Putamen (tissue), 1 donor: Measurements from ENCODE around the gene PRDM11.
"Not testable (repeated sequence)": the region's sequence is repeated elsewhere in the genome, so short reads cannot be mapped to it uniquely, and the experiment has no call there.

ENCODE experiments used
- DNase-seq: peaks from one replicate; pipeline ENCODE4 v3.0.0-alpha.2; 2016; ENCODE audit warnings: low spot score

The PRDM11 gene

DNA sequence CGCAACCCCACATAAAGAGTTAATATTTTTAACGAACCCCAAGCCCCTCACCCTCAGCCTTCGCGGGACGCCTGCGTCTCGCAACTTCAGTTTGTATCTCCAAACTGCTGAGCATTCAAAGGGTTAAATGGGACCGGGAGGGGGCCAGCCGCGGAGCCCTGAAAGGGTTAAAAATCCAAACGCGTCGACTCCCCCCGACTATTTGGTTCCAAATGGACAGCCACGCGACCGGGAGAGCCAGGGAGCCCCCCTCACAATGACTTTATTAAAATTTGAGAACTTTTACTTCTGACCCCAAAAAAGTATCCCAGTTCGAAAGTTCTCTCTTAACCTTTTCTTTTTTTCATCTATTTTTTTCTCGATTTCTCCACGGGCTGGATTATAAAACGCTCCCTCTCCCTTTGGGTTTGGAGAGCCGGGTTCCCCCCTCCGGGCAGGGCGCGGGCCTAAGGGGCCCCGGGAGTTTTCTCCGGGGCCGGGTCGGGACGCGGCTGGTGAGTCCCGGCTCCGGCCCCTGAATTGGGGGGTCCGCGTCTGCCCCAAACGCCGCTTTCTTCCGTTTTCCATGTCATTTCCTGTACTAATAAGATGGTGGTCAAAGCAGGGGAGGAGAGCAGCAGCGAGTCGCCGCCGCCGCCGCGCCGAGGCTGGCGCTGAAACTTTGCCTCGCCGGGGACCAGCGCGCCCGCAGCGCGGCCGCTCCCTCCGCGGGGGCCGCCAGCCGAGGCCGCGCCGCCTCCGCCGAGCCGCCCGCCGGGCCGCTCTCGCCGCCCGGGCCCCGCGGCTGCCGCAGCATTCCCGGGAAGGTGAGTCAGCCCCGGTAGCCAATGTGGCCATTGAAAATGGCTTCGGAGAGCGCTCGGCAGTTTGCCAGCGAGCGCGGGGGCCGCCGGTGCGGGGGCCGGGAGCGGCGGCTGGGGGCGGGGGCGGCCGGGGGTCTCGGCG is at the start of gene PRDM11:
TSS of gene PRDM11 (plus strand) at position 568 of the 945 bp plus-strand sequence. CDS start 35,128 bp downstream, outside the sequence.
- peak; percentile 52 for DNase-seq

DNA sequence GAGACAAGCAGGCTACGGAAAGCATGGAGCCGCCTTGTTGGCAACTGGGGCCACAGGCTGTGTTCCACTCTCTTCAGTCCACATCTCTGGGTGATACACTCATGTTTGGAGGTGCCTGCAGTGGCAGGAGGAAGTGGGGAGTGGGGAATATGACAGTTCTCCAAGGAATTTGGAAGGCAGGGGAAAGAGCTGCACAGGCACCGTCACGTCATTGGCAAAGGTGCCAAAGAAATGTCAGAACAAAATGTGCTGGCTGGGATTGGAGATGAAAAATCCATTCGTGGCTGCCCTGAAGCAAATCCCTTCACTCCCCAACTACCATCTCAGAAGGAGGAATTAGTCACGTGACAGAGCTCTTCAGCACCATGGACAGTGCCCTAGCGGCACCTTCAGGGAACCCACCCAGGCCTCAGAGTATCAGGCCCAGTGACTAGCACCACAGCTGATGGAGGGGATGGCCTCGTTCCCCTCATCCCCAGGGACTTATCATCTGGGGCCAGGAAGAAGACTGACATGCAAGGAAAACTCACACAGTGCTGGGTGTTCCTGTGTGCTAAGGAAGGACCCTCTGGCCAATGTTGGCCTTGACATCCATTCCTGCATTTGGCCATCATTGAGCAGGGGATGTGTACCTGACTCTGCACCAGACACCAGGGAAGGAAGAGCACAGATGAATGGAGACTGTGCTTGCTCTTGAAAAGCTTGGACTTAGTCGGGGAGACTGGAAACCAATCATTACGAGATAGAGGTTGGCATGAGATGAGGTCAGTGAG is 48.5 kb upstream of the PRDM11 start:
- DNase-seq = no peak

DNA sequence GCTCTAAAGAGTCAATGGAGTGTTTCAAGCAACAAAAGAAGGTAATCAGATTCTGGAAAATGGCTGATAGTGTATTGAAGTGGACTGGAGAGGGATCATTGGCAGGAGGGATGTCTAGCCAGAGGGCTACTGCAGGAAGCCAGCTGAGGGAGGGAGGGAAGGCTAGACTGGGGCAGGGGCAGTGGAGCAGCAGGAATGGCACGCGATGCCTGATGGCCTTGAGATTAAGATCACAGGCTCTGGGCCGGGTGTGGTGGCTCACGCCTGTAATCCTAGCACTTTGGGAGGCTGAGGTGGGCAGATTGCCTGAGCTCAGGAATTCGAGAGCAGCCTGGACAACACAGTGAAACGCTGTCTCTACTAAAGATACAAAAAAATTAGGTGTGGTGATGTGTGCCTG is 47.5 kb upstream of the PRDM11 start:
- no peak for DNase-seq

DNA sequence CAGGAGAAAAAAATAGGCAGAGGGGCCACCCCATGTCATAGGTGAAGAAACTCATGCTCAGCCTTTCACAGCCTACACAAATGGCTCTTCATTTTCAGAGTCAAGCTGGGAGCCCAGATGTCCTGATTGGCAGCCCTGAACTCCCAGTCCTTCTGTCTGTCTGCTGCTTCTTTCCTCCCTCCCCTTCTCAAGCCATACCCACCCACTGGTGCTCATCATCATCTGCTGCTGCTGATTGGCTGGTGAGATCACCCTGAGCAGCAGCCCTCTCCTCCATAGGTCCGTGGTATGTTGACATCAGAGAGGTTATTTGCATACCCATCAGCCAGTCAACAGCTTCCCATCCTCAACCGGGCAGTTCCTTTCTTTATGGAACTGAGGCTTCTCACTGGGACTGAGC is 46.1 kb upstream of the PRDM11 start:
- no peak for DNase-seq

DNA sequence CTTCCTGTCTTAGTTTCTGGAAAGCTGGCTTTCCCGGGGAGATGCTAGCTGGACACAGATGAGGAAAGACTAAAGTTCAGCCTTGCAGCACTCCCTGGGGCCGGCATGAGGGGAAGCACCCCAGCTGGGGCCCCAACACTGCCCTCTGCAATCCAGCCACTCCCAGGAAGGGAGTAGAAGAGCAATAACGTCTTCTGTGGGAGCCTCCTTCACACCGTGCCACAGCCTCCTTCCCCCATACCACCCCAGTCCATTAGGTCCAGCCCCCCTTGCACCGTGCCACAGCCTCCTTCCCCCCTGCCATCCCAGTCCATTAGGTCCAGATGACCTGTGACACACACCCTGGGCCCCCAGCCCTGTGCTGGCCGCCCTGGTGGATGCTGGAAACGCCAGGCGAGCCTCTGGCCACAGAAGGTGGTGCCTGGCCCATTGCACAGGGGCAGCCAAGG is 44.1 kb upstream of the PRDM11 start:
- no peak for DNase-seq

DNA sequence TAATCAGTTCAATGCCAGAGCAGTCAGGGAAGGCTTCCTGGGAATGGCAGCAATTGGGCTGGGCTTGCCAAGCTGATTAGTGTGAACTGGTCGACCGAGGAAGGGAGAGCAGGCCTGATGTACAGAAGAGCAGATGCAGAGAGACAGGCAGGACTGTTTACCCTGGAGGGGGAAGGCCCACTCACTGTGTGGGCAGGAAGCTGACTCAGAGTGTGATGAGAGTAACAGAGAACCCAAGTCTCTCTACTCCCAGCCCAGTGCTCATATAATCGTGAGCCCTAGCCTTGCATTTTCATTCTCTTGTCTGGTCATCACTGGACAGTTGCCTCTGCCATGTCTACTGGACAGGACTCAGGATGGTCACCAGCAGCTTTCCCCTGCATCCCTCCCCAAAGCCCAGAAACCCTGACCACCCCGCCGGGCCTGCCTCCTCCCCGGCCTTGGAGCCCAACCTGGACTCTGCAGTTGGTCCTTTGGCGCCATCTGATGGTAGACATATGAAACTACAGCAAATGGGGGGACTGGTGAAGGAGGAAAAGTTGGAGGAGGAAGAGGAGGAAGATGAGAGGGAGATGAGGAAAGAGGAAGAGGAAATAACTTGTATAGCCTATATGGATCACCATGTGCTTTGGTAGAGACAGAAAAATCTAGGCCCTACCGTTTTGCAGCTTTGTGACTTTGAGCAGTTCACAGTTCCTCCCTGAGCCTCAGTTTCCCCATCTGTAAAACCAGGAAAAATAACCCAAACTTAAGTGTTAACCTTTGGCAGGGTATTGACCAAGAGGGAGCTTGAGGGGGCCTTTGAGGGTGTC is 43.4 kb upstream of the PRDM11 start:
- no peak for DNase-seq

DNA sequence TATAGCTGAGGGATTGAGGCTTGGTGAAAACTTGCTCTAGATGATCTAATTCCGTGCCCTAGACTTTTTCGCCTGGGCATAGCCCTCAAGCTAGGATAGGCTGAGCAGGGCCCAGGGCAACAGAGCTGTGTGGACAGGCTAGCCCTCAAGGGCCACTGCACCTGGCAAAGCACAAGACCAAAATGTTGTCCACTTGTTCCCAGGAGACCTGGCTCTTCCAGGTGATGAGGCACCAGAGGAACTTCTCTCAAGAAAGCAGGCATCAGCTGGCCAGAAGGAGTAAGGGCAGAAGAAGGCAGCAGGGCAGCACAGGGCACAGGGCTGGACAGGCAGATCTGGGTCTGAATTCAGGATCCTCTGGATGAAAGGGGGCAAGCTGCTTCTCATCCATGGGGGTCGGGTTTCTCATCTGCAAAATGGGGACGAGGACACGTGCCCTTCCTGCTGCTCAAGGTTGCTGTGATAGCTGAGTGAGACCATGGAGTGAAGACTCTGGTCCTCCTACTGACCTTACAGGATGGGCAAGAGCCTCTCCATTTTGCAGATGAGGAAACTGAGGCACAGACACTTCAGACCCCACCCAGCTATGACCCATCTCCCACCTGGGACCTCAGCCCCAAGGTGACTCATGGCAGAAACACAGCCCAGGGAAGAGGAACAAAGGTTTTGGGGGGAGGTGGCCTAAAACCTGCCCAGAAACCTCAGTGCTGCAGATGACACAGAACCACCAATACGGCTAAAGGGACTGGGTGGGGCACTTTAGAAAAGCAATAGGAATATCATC is 42.2 kb upstream of the PRDM11 start:
- DNase-seq = no peak

DNA sequence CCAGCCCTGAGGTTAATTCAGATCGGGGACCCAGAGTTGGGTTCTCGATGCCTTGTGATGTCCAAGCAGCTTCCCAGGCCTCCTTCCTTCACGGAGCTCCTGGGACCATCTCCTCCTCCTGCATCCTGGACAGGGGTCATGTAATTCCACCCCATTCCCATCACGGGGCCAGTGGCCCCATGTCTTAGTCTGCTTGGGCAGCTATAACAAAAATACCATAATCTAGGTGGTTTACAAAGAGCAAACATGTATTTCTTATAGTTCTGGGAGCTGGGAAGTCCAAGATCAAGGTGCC is 41.7 kb upstream of the PRDM11 start:
- DNase-seq = no peak

DNA sequence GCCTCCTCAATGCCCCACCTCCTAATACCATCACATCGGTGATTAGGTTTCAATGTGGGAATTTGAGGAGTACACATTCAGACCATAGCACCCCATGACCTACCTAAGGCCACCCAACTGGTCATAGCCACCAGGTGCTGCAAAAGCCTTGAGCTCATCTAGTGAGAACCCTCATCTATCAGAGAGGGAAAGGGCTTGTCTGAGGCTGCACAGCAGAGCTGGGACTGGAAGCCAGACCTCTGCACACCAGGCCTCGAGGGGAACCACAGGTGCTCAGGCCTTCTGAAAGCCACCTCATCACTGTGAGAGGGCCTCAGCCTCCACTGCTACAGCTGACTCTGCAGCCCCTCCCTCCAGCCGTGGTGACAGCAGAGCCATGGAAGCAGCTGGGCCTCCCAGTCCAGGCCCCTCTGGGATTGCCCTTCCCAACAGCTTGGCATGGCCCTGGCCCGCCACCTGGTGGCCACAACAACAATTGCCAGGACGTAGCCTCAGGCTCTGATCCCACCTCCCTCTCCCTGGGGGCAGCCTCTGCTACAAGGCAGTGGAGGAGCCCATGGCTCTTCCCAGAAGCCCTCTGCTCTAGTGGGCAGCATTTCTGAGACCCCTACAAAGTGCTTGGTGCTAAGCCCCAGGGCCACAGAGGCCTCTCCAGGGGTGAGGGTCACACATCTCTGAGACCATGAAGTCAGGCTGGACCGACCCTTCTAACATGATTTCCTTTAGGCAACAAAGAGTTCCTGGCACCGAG is 41.0 kb upstream of the PRDM11 start:
- DNase-seq = peak; percentile 61

DNA sequence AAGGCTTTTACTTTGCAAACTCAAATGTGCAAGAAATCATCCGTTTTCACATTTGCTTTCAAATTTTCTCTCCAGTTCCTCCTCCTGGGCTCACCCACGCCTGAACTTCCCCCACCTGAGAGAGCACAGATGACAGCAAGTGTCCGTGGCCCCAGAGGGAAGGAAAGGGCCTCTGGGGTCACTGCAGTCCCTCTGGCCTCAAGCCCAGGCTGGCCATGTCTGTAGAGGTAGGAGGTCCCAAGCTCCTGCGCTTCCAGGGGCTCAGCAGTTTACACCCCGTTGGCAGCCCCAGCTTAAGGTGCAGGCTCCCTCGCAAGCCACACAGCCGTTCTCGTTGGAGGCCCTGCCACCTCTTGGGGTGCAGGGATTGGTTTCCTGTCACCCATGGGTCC is 40.5 kb upstream of the PRDM11 start:
- no peak for DNase-seq

DNA sequence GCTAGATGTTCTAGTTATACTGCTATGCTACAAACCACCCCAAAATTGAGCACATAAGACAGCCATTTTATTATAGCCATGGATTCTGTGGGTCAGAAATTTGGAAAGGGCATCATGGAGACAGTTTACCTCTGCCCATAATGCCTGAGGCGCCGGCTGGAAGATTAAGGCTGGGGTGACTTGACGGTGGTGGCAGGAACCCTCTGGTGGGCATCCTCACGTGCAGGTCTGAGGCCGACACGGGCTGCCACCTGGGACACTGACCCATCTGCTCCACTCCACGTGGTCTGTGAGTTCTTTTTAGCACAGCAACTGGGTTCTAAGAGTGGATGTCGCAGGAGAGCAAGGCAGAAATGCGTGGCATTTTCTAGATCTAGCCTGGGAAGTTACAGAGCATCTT is 40.0 kb upstream of the PRDM11 start:
- no peak for DNase-seq

DNA sequence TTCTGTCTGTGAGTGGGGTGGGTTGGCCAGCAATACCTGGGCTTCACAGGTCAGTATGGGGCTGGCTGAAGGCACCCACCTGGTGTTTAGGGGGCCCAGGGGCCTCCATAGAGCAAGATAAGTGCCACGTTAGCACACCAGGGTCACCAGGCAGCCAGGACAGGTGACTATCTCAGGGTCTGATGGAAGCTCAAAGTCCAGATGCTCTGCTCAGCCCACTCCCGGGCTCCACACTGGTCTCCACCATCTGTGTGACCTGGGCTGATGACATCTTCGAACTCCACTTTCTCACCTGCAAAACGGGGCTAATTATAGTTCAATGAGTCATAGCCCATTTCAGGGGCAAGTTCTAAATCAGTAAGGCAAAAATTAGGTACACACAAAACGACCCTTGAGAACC is 39.4 kb upstream of the PRDM11 start:
- DNase-seq = no peak

DNA sequence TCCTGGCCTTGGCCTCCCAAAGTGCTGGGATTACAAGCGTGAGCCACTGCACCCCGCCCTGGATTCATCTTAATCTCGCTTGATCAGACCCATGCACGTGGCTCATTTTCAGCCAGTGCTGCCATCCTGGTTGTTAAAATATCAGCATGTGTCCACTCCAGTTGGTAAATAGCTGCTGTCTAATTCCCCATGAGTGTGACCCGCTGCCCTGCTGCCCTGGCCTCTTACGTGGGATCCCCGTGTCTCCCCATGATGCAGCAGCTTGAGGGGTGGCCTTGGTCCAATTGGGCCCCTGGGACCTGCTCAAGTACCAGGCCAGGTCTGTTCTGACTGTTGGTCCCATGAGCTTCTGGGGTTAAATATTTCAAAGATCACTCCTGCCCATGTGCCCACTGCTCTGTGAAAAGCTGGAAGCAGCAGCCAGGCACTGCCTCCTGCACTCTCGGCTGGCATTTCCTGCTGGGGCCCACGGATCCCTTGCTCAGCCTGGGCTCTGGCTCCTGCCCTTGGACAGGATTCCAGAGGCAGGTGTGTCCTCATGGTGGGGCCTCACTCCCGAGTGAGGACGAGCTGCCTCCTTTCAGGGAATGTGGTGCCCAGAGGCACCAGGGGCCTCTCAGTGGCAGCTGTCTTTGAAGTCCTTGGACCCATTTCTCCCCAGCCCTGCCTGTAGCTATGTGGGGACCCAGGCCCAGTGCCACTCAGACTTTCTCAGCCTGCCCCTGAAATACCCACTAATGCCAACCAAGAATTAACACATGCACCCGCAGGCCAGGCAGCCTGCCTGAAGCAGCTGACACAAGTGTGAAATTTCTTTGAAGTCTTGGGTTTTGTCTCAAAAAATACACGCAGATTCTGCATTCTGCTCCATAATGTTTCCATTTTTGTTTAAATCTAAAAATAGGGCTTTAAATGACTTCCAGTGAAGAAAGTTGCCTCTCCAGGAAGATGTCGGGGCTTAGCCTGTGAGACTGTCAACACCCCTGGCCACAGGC is 38.1 kb upstream of the PRDM11 start:
- no peak for DNase-seq

DNA sequence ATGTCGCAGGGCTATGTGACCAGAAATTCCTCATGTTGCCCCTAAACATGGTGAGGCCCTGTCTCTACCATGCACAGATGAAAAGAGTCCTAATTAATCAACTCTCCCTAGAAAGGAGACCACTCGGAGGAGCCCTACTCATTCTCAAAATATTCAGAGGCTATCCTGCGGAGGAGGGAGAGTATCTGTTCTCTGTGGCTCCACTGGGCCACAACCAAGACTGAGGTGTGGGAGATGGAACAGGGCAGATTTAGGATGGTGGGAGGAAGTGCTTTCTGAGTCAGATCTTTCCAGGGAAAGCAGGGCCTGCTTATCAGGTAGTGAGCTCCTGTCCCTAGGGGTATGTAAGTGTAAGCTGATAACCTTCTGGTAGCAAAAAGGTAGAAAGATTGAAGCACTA is 37.0 kb upstream of the PRDM11 start:
- DNase-seq = no peak

DNA sequence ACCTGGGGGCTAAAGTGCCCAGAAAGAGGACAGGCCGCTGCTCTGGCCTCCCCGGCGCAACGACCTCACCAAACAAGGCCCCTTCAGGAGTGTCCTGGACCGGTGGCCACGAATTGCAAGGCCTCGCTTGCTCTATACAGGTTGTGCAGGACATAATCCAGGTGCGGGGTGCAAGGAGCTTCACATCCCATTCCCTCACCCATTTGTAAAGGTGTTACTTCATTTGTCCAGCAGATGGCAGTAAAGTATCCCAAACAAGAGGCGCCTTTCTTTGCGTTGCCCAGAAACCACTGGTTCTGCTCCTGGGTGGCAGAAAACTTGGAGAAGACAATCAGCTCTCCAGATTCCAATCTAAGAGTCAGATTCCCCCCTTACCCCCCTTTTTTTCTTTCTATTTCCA is 35.9 kb upstream of the PRDM11 start:
- DNase-seq = peak; percentile 69

DNA sequence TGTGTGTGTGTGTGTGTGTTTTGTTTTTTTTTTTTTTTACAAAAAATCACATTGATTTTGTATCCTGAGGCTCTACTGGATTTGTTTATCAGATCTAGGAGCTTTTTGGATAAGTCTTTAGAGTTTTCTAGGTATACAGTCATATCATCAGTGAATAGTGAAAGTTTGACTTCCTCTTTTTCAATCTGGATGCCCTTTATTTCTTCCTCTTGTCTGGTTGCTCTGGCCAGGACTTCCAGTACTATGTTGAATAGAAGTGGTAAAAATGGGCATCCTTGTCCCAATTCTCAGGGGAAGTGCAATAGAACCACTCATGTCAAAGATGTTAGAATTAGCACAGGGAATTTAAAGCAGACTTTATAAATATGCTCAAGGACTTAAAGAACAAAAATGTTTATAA is 32.6 kb upstream of the PRDM11 start:
- DNase-seq = no peak

DNA sequence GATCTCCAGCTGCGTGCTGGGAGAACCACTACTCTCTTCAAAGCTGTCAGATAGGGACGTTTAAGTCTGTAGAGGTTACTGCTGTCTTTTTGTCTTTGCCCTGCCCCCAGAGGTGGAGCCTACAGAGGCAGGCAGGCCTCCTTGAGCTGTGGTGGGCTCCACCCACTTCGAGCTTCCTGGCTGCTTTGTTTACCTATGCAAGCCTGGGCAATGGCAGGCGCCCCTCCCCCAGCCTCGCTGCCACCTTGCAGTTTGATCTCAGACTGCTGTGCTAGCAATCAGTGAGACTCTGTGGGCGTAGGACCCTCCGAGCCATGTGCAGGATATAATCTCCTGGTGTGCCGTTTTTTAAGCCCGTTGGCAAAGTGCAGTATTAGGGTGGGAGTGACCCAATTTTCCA is 18.6 kb upstream of the PRDM11 start:
- not testable (repeated sequence) for DNase-seq

DNA sequence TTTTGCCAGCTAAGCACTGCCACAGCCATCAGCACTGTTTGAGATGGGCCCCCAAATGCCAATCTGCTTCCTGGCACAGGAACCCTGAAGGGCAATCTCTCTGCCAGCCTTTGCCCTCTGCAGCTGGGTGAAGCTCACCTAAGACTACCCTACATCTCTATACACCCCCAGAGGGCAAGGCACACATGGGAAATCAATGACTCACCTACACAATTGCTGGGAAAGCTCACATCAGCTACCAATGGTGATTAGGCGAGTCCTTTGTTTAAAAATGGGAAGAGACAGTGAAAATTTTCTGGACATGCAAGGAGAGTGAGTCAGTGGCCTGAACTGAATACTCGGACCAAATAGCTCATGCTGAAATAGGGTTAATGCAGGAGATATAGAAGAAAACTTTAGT is 12.6 kb upstream of the PRDM11 start:
- DNase-seq = no peak

DNA sequence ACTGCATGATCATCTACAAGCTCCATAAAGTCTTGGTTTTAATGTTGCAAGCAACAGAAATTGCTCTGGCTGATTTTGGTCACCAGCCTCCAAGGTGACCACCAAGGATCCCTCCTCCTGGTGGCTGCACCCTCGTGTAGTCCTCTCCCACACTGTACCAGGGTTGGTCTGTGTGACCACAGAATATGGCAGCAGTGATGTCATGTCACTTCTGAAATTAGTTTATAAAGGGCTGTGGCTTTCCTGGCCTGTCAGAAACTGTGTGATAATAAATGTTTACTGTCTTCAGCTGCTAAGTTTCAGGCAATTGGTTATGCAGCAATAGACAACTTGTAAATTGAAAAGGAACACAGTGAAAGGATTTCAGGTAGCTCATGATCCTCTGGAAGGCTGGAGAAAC is 5.3 kb upstream of the PRDM11 start:
- no peak for DNase-seq

DNA sequence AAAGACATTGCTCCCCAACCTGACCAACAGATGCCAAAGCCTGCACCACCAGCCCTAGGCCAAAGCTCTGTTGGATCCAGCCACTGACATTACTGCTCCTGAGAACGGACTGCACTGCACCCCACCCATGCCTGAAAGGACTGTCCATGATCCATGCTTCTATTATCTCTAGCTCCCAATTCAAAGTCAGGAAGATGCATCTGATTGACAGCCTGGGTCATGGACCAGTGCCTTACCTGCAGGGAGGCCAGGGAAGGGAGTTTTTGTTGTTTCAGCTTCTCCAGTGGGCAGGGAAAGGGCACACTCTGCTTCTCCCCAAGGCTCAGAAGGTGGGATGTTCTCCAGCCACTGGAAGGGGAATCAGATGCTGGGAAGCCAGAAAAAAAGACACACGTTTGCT is 4.8 kb upstream of the PRDM11 start:
- DNase-seq = no peak
